ENCODE results near the gene RHBDD1. TPM values are rescaled to one million over a fixed set of nuclear protein-coding genes. Genes with fewer than 3 reads are reported as not detected.

RHBDD1 gene
- polyA plus RNA-seq, 4 donors: 22.9 to 34.1 (median 25.5) TPM

GRCh38 chr2:226909126-226909525 is 73.3 kb downstream of the RHBDD1 start:
- DNase-seq (ENCODE audit: low read depth in 4 of 4, low spot score in 3 of 4): no peak

GRCh38 chr2:226909836-226910235 is 74.0 kb downstream of the RHBDD1 start:
- no peak for DNase-seq (ENCODE audit: low read depth in 4 of 4, low spot score in 3 of 4)

- DNase-seq (ENCODE audit: low read depth in 4 of 4, low spot score in 3 of 4): no peak
Observed at GRCh38 chr2:226910384-226910783, 74.5 kb downstream of the RHBDD1 start.

- DNase-seq (ENCODE audit: low read depth in 4 of 4, low spot score in 3 of 4): no peak
Observed at GRCh38 chr2:226911932-226912331, 76.1 kb downstream of the RHBDD1 start.

- no peak for DNase-seq (ENCODE audit: low read depth in 4 of 4, low spot score in 3 of 4)
Observed at GRCh38 chr2:226913641-226914040, 77.8 kb downstream of the RHBDD1 start.

GRCh38 chr2:226915846-226916360 is 80.0 kb downstream of the RHBDD1 start:
- no peak for DNase-seq (ENCODE audit: low read depth in 4 of 4, low spot score in 3 of 4)

GRCh38 chr2:226916669-226917068 is 80.8 kb downstream of the RHBDD1 start:
- DNase-seq (ENCODE audit: low read depth in 4 of 4, low spot score in 3 of 4): no peak

- DNase-seq (ENCODE audit: low read depth in 4 of 4, low spot score in 3 of 4): no peak
Observed at GRCh38 chr2:226932443-226932842, 96.6 kb downstream of the RHBDD1 start.

GRCh38 chr2:226934546-226935201 is 98.8 kb downstream of the RHBDD1 start:
- no peak for DNase-seq (ENCODE audit: low read depth in 4 of 4, low spot score in 3 of 4)

GRCh38 chr2:226943862-226944620 is 108.2 kb downstream of the RHBDD1 start:
- DNase-seq (ENCODE audit: low read depth in 4 of 4, low spot score in 3 of 4): no peak

- no peak for DNase-seq (ENCODE audit: low read depth in 4 of 4, low spot score in 3 of 4)
Observed at GRCh38 chr2:226953206-226953605, 117.4 kb downstream of the RHBDD1 start.

- no peak for DNase-seq (ENCODE audit: low read depth in 4 of 4, low spot score in 3 of 4)
Observed at GRCh38 chr2:226953826-226954225, 118.0 kb downstream of the RHBDD1 start.

GRCh38 chr2:226956659-226957058 is 120.8 kb downstream of the RHBDD1 start:
- no peak for DNase-seq (ENCODE audit: low read depth in 4 of 4, low spot score in 3 of 4)

GRCh38 chr2:226959418-226959817 is 123.6 kb downstream of the RHBDD1 start:
- no peak for DNase-seq (ENCODE audit: low read depth in 4 of 4, low spot score in 3 of 4)

- no peak for DNase-seq (ENCODE audit: low read depth in 4 of 4, low spot score in 3 of 4)
Observed at GRCh38 chr2:226962176-226962773, 126.4 kb downstream of the RHBDD1 start.

GRCh38 chr2:226963528-226963927 is 127.7 kb downstream of the RHBDD1 start:
- DNase-seq (ENCODE audit: low read depth in 4 of 4, low spot score in 3 of 4): no peak

GRCh38 chr2:226965376-226965775 is 129.5 kb downstream of the RHBDD1 start:
- DNase-seq (ENCODE audit: low read depth in 4 of 4, low spot score in 3 of 4): no peak

- no peak for DNase-seq (ENCODE audit: low read depth in 4 of 4, low spot score in 3 of 4)
Observed at GRCh38 chr2:226969417-226970080, 133.7 kb downstream of the RHBDD1 start.

GRCh38 chr2:226970362-226970761 is 134.5 kb downstream of the RHBDD1 start:
- no peak for DNase-seq (ENCODE audit: low read depth in 4 of 4, low spot score in 3 of 4)

- no peak for DNase-seq (ENCODE audit: low read depth in 4 of 4, low spot score in 3 of 4)
Observed at GRCh38 chr2:226971084-226971483, 135.2 kb downstream of the RHBDD1 start.

GRCh38 chr2:226971770-226972169 is 135.9 kb downstream of the RHBDD1 start:
- DNase-seq (ENCODE audit: low read depth in 4 of 4, low spot score in 3 of 4): no peak

All from left renal pelvis (tissue), 4 donors.